ENCODE results near the gene FCRLB. TPM values are rescaled to one million over a fixed set of nuclear protein-coding genes. Genes with fewer than 3 reads are reported as not detected.

FCRLB gene
- total RNA-seq, 1 donor from 2014 or later: 0.36 TPM

- Mint-ChIP-seq H3K4me1 (ENCODE audit: unreplicated experiment) (peaks cover 3% of the 10 kb centered on the region), H3K36me3 (ENCODE audit: low read depth, unreplicated experiment) (no peaks in the 10 kb centered on the region), H3K27me3 (ENCODE audit: unreplicated experiment) (no peaks in the 10 kb centered on the region), H3K9me3 (ENCODE audit: unreplicated experiment) (no peaks in the 10 kb centered on the region), H3K27ac (ENCODE audit: unreplicated experiment) (no peak overlapping the region), H3K4me3 (ENCODE audit: unreplicated experiment) (no peak overlapping the region)
- no peak for DNase-seq (ENCODE audit: low spot score)
- TF ChIP-seq CTCF (IDR thresholded peaks at IDR 0.05; ENCODE audit: unreplicated experiment): no peak
Observed at GRCh38 chr1:161737625-161738024, 16.3 kb downstream of the FCRLB start.

- TF ChIP-seq CTCF (IDR thresholded peaks at IDR 0.05; ENCODE audit: unreplicated experiment): peak; percentile 29
- Mint-ChIP-seq H3K36me3 (ENCODE audit: low read depth, unreplicated experiment) (no peaks in the 10 kb centered on the region), H3K27me3 (ENCODE audit: unreplicated experiment) (no peaks in the 10 kb centered on the region), H3K27ac (ENCODE audit: unreplicated experiment) (no peak overlapping the region), H3K9me3 (ENCODE audit: unreplicated experiment) (no peaks in the 10 kb centered on the region), H3K4me3 (ENCODE audit: unreplicated experiment) (no peak overlapping the region), H3K4me1 (ENCODE audit: unreplicated experiment) (peaks cover 3% of the 10 kb centered on the region)
- DNase-seq (ENCODE audit: low spot score): peak; percentile 44
Observed at GRCh38 chr1:161738627-161739287, 17.4 kb downstream of the FCRLB start.

- no peak for TF ChIP-seq CTCF (IDR thresholded peaks at IDR 0.05; ENCODE audit: unreplicated experiment)
- no peak for DNase-seq (ENCODE audit: low spot score)
- Mint-ChIP-seq H3K27me3 (ENCODE audit: unreplicated experiment) (peaks cover 2% of the 10 kb centered on the region), H3K36me3 (ENCODE audit: low read depth, unreplicated experiment) (no peaks in the 10 kb centered on the region), H3K4me3 (ENCODE audit: unreplicated experiment) (no peak overlapping the region), H3K4me1 (ENCODE audit: unreplicated experiment) (peaks cover 6% of the 10 kb centered on the region), H3K27ac (ENCODE audit: unreplicated experiment) (no peak overlapping the region), H3K9me3 (ENCODE audit: unreplicated experiment) (no peaks in the 10 kb centered on the region)
Observed at GRCh38 chr1:161739865-161740566, 18.7 kb downstream of the FCRLB start.

GRCh38 chr1:161740921-161741320, 19.6 kb downstream of the FCRLB start:
- H3K4me3 Mint-ChIP-seq (ENCODE audit: unreplicated experiment): no peak overlapping the region

More at GRCh38 chr1:161740921-161741320, 19.6 kb downstream of the FCRLB start:
- DNase-seq (ENCODE audit: low spot score): no peak
- Mint-ChIP-seq H3K27me3 (ENCODE audit: unreplicated experiment) (peaks cover 2% of the 10 kb centered on the region), H3K9me3 (ENCODE audit: unreplicated experiment) (no peaks in the 10 kb centered on the region), H3K4me1 (ENCODE audit: unreplicated experiment) (peaks cover 6% of the 10 kb centered on the region), H3K36me3 (ENCODE audit: low read depth, unreplicated experiment) (no peaks in the 10 kb centered on the region), H3K27ac (ENCODE audit: unreplicated experiment) (no peak overlapping the region)
- TF ChIP-seq CTCF (IDR thresholded peaks at IDR 0.05; ENCODE audit: unreplicated experiment): no peak
